HCT116 (cell line): Measurements from ENCODE around the gene TMEM165. TPM values are rescaled to one million over a fixed set of nuclear protein-coding genes. Genes with fewer than 3 reads are reported as not detected.

ENCODE experiments used
- ATAC-seq: fragments of 200-7000 bp; cut with Tn5 transposase; 2 replicates; pipeline ENCODE4 v1.9.1; 2020; ENCODE audit warnings: mild to moderate bottlenecking, moderate library complexity
- BruUV-seq: library from RNA; stranded (reverse); fragments of 400-500 nt; replicated peaks from 2 replicates; lab custom pipeline; 2021; lab: Mats Ljungman, UMichigan
- CTCF ChIA-PET: fragments of 300-600 bp; sonication (Branson Sonifier 250); formaldehyde crosslinking; loops from one replicate; lab custom pipeline; 2021; ENCODE audit warnings: antibody characterized with exemption; lab: Charles Lee
- POLR2A ChIA-PET: fragments of 300-600, 350-600 bp; sonication (Branson Sonifier 250); formaldehyde crosslinking; loops from one replicate; lab custom pipeline; 2021; ENCODE audit warnings: antibody characterized with exemption; lab: Charles Lee
- RAD21 ChIA-PET, 2 experiments: fragments of 300-600 bp; sonication (Branson Sonifier 250); formaldehyde crosslinking; loops; one replicate each; lab custom pipeline; 2023; ENCODE audit warnings: low total read pairs in 2 of 2; ENCODE audit not compliant: uncharacterized antibody in 2 of 2, unreplicated experiment in 2 of 2, low non-redundant PET in 1 of 2; lab: Charles Lee
- DNase-seq: peaks from one replicate; pipeline ENCODE4 v3.0.0-alpha.2; 2010; ENCODE audit warnings: low read depth, low spot score
- H2AFZ ChIP-seq: fragments of 200-600 bp; shearing (Covaris generic), sonication (generic); 2 replicates; pipeline ENCODE4 v1.6.1; 2017; ENCODE audit warnings: low read depth, mixed run types, mixed read lengths, antibody characterized with exemption, low read length; ENCODE audit not compliant: poor library complexity, severe bottlenecking
- H3K27ac ChIP-seq: 2 replicates; pipeline ENCODE4 v1.5.1; 2012; ENCODE audit warnings: low read depth, low read length
- H3K27me3 ChIP-seq: fragments of 200-600 bp; sonication (generic); 2 replicates; pipeline ENCODE4 v1.6.1; 2016; ENCODE audit warnings: mixed run types, low read length, mixed read lengths; ENCODE audit not compliant: insufficient read depth
- H3K36me3 ChIP-seq, 2 experiments: fragments of 200-500 bp in 1 of 2; fragments of 200-600 bp in 1 of 2; sonication (Bioruptor generic) in 1 of 2; sonication (generic) in 1 of 2; 2 replicates each; pipeline versions ENCODE4 v1.5.1 to v1.6.1; 2014 to 2016; ENCODE audit warnings: low read length in 2 of 2, inconsistent platforms in 1 of 2, mixed read lengths in 1 of 2, mixed run types in 1 of 2; ENCODE audit not compliant: insufficient read depth in 2 of 2, control insufficient read depth in 1 of 2
- H3K4me1 ChIP-seq, 2 experiments: fragments of 200-600 bp in 1 of 2; sonication (generic) in 1 of 2; 2 replicates each; pipeline versions ENCODE4 v1.5.1 to v1.6.1; 2012 to 2017; ENCODE audit warnings: low read length in 2 of 2, inconsistent platforms in 1 of 2, mild to moderate bottlenecking in 1 of 2, mixed read lengths in 1 of 2, mixed run types in 1 of 2, moderate library complexity in 1 of 2; ENCODE audit not compliant: insufficient read depth in 2 of 2, control insufficient read depth in 1 of 2
- H3K4me2 ChIP-seq: fragments of 200-600 bp; sonication (generic); 2 replicates; pipeline ENCODE4 v1.6.1; 2017; ENCODE audit warnings: mixed run types, low read length, mixed read lengths
- H3K4me3 ChIP-seq, 2 experiments: fragments of 200-600 bp in 1 of 2; sonication (generic) in 1 of 2; replicated peaks in 1 of 2; 2 replicates each; pipeline ENCODE4 v1.5.1; 2011 to 2016; ENCODE audit warnings: low read length in 2 of 2, control low read depth in 1 of 2, low read depth in 1 of 2, mild to moderate bottlenecking in 1 of 2, mixed read lengths in 1 of 2, mixed run types in 1 of 2
- H3K79me2 ChIP-seq: fragments of 200-600 bp; sonication (generic); 2 replicates; pipeline ENCODE4 v1.6.1; 2017; ENCODE audit warnings: mild to moderate bottlenecking, mixed run types, low read length, moderate library complexity, mixed read lengths; ENCODE audit not compliant: insufficient read depth
- H3K9ac ChIP-seq: fragments of 200-600 bp; sonication (generic); 2 replicates; pipeline ENCODE4 v1.6.1; 2016; ENCODE audit warnings: low read length, mixed read lengths
- H3K9me2 ChIP-seq: fragments of 200-600 bp; sonication (generic), shearing (Covaris generic); 2 replicates; pipeline ENCODE4 v1.6.1; 2017; ENCODE audit warnings: mixed run types, mild to moderate bottlenecking, moderate library complexity; ENCODE audit not compliant: insufficient read depth
- H3K9me3 ChIP-seq, 2 experiments: fragments of 200-500 bp in 1 of 2; fragments of 200-600 bp in 1 of 2; sonication (Bioruptor generic) in 1 of 2; sonication (generic) in 1 of 2; 2 replicates each; pipeline ENCODE4 v1.6.1; 2014 to 2017; ENCODE audit warnings: low read length in 2 of 2, mixed read lengths in 2 of 2, inconsistent platforms in 1 of 2, low read depth in 1 of 2, mild to moderate bottlenecking in 1 of 2, mixed run types in 1 of 2, moderate library complexity in 1 of 2; ENCODE audit not compliant: control insufficient read depth in 1 of 2, insufficient read depth in 1 of 2
- H4K20me1 ChIP-seq: fragments of 200-600 bp; sonication (generic), shearing (Covaris generic); 2 replicates; pipeline ENCODE4 v1.6.1; 2017; ENCODE audit warnings: mixed run types, mild to moderate bottlenecking, moderate library complexity; ENCODE audit not compliant: insufficient read depth
- CBX3 ChIP-seq: IDR thresholded peaks from 2 replicates; pipeline ENCODE4 v1.6.1; 2012; ENCODE audit warnings: low read depth
- CEBPB ChIP-seq: IDR thresholded peaks from 2 replicates; pipeline ENCODE4 v1.6.1; 2012; ENCODE audit warnings: low read depth
- EGR1 ChIP-seq: IDR thresholded peaks from 2 replicates; pipeline ENCODE4 v1.6.1; 2012; ENCODE audit warnings: low read depth
- ELF1 ChIP-seq: IDR thresholded peaks from 2 replicates; pipeline ENCODE4 v1.6.1; 2012; ENCODE audit warnings: low read depth, borderline replicate concordance
- EZH2 ChIP-seq: fragments of 200-600 bp; sonication (generic); IDR thresholded peaks from 2 replicates; pipeline ENCODE4 v1.6.1; 2017; ENCODE audit warnings: antibody characterized with exemption, mixed run types
- FOSL1 ChIP-seq: IDR thresholded peaks from 2 replicates; pipeline ENCODE4 v1.6.1; 2012; ENCODE audit warnings: low read depth
- POLR2A ChIP-seq: IDR thresholded peaks from 2 replicates; pipeline ENCODE4 v1.7.0; 2011; ENCODE audit warnings: borderline replicate concordance; ENCODE audit not compliant: insufficient read depth, insufficient read length; ENCODE audit errors: extremely low read depth
- POLR2AphosphoS5 ChIP-seq: IDR thresholded peaks from 2 replicates; pipeline ENCODE4 v1.6.1; 2011; ENCODE audit warnings: mild to moderate bottlenecking, low read depth, low read length, moderate library complexity
- RAD21 ChIP-seq: IDR thresholded peaks from 2 replicates; pipeline ENCODE4 v1.6.1; 2012; ENCODE audit warnings: low read depth, mild to moderate bottlenecking
- SIN3A ChIP-seq: IDR thresholded peaks from 2 replicates; pipeline ENCODE4 v1.6.1; 2012; ENCODE audit warnings: low read depth
- SP1 ChIP-seq: IDR thresholded peaks from 2 replicates; pipeline ENCODE4 v1.6.1; 2012; ENCODE audit warnings: low read depth
- SRF ChIP-seq: IDR thresholded peaks from 2 replicates; pipeline ENCODE4 v1.6.1; 2012; ENCODE audit warnings: low read depth
- TCF7L2 ChIP-seq: IDR thresholded peaks from 2 replicates; pipeline ENCODE4 v1.7.0; 2011; ENCODE audit warnings: borderline replicate concordance, inconsistent platforms; ENCODE audit not compliant: insufficient read depth, insufficient read length; ENCODE audit errors: extremely low read depth
- YY1 ChIP-seq: IDR thresholded peaks from 2 replicates; pipeline ENCODE4 v1.6.1; 2011; ENCODE audit warnings: low read length, low read depth, moderate library complexity, mild to moderate bottlenecking; ENCODE audit not compliant: insufficient replicate concordance; ENCODE audit errors: extremely low read depth
- ZFX ChIP-seq: fragments of 450-650 bp; IDR thresholded peaks from 2 replicates; pipeline ENCODE4 v1.6.1; 2017
- ZNF274 ChIP-seq: fragments of 200-500 bp; sonication (Bioruptor generic); IDR thresholded peaks from 2 replicates; pipeline ENCODE4 v1.6.1; 2014; ENCODE audit warnings: mild to moderate bottlenecking, low read depth, low read length, inconsistent platforms
- intact Hi-C: fragments of 100-400 bp; cut with micrococcal nuclease; formaldehyde crosslinking; loops from 2 replicates; pipeline ENCODE4 v1.10.0; 2022
- total RNA-seq: library from RNA; stranded (reverse); gene quantifications from one replicate; pipeline ENCODE4 v1.2.1, GENCODE V29; 2021; ENCODE audit not compliant: unreplicated experiment
- TF ChIP-seq, protein P1 (sequence below): IDR thresholded peaks from 2 replicates; pipeline ENCODE4 v1.6.1; 2011; ENCODE audit warnings: mild to moderate bottlenecking, low read length, moderate library complexity; ENCODE audit not compliant: insufficient replicate concordance; ENCODE audit errors: extremely low read depth

The TMEM165 gene
- total RNA-seq, 1 experiment from 2014 or later, result 60.7 TPM

DNA sequence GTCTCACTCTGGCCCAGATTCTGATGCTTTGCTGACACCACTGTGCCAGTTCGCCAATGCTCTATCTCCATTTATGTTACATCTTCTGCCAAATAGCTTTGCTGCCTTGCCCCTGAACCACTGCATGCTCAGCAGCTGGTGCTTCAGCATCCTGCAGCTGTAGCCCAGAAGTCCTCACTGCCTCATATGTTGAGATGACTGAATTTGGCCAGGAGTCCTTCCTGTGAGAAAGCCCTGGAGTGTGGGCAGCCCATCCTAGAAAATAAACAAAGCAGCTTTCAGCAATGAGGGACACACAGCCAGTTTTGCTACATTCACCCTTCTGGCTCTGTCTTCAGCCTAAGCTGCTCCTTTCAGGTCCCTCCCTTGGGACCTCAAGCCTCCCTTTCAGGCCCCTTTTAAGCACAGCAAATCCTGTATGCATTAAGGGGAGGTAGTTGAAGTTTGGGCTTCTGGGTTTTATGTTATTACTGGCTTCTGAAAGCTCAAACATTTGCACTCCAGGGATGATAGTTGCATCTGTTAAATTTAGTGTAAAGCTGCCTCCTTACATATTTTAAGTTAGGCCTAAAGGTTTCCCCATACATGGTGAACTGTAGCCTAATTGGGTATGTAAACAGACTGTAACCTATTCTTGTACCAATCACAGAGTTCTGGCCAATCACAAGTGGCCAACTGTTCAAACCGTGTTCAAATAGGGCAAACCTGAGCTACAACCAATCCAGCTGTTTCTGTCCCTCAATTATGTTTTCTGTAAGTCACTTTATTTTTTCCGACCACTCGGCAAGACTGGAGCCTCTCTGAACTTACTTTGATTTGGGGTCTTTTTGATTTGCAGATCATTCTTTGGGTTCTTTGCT lies 2.1 kb upstream of the TMEM165 start:
- no peaks in the 10 kb centered on the region for H3K27me3 ChIP-seq
- H3K79me2 ChIP-seq, result peaks cover 29% of the 10 kb centered on the region
- no peak overlapping the region for H3K27ac ChIP-seq
- H3K9me2 ChIP-seq, result no peaks in the 10 kb centered on the region
- no TSS peak for BruUV-seq
- DNase-seq, result no peak
- peaks cover 6% of the 10 kb centered on the region; the same call in 1 of the 2 replicates for H4K20me1 ChIP-seq
- H3K4me2 ChIP-seq, result no peak overlapping the region
- H3K36me3 ChIP-seq, result peaks cover 2 to 12% of the 10 kb centered on the region in 2 experiments; a peak in 1 of 4 replicates
- no peaks in the 10 kb centered on the region for H3K9me3 ChIP-seq
- H3K4me1 ChIP-seq, result peaks cover 18 to 29% of the 10 kb centered on the region in 2 experiments
- H2AFZ ChIP-seq, result no peak overlapping the region
- H3K9ac ChIP-seq, result no peak overlapping the region
- intact Hi-C loops, result loop anchor here (2.0 kb wide), 1 partner anchor 31 kb away; no protein-coding TSS in a partner anchor
- TF ChIP-seq EGR1 (no peak), ELF1 (no peak), EZH2 (no peak), CEBPB (no peak), SIN3A (no peak), RAD21 (no peak), ZFX (no peak), POLR2AphosphoS5 (no peak), TCF7L2 (no peak), YY1 (no peak), CBX3 (no peak), SRF (no peak), ZNF274 (no peak), POLR2A (no peak), SP1 (no peak), FOSL1 (no peak)
- TF ChIP-seq, protein P1, sequence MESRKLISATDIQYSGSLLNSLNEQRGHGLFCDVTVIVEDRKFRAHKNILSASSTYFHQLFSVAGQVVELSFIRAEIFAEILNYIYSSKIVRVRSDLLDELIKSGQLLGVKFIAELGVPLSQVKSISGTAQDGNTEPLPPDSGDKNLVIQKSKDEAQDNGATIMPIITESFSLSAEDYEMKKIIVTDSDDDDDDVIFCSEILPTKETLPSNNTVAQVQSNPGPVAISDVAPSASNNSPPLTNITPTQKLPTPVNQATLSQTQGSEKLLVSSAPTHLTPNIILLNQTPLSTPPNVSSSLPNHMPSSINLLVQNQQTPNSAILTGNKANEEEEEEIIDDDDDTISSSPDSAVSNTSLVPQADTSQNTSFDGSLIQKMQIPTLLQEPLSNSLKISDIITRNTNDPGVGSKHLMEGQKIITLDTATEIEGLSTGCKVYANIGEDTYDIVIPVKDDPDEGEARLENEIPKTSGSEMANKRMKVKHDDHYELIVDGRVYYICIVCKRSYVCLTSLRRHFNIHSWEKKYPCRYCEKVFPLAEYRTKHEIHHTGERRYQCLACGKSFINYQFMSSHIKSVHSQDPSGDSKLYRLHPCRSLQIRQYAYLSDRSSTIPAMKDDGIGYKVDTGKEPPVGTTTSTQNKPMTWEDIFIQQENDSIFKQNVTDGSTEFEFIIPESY, result no peak
- CTCF ChIA-PET, result interaction anchor here (0.5 kb wide), 1 partner anchor 625 kb away, joined by 3 read pairs; no protein-coding TSS in a partner anchor
- RAD21 ChIA-PET, result no interaction called here
- ATAC-seq, result no peak
- H3K4me3 ChIP-seq, result no peak overlapping the region
- POLR2A ChIA-PET, result interaction anchor here (0.6 to 1.1 kb wide), 2 partner anchors 16 to 39 kb away, joined by 4 to 5 read pairs; no protein-coding TSS in a partner anchor
